HG03097 (cell line): Measurements from ENCODE around the gene TOM1L2.

Experiments
- ATAC-seq: cut with Tn5 transposase; IDR thresholded peaks from one replicate; pipeline ENCODE4 v1.9.1; 2021; ENCODE audit not compliant: unreplicated experiment, low FRiP score

TOM1L2 gene

GRCh38 chr17:17839791-17840707, 132.2 kb downstream of the TOM1L2 start:
- peak; percentile 30 for ATAC-seq

GRCh38 chr17:17837966-17838962, 133.9 kb downstream of the TOM1L2 start:
- no peak for ATAC-seq

GRCh38 chr17:17837380-17837821, 134.8 kb downstream of the TOM1L2 start:
- no peak for ATAC-seq

GRCh38 chr17:17836818-17837379, 135.3 kb downstream of the TOM1L2 start, which contains the start of gene SREBF1:
TSS of gene SREBF1 (minus strand) at chr17:17836986. CDS start at chr17:17836817, 169 bp downstream.
- ATAC-seq, result peak; percentile 26

- ATAC-seq, result peak; percentile 60
These were observed 135.9 kb downstream of the TOM1L2 start for GRCh38 chr17:17836250-17836817.

GRCh38 chr17:17835415-17836249, 136.6 kb downstream of the TOM1L2 start:
- no peak for ATAC-seq

- no peak for ATAC-seq
These were observed 137.2 kb downstream of the TOM1L2 start for GRCh38 chr17:17834974-17835373.

GRCh38 chr17:17833658-17834357, 138.4 kb downstream of the TOM1L2 start:
- ATAC-seq, result no peak

- no peak for ATAC-seq
These were observed 140.2 kb downstream of the TOM1L2 start for GRCh38 chr17:17832032-17832363.

- ATAC-seq, result no peak
These were observed 140.8 kb downstream of the TOM1L2 start for GRCh38 chr17:17831208-17832031.

GRCh38 chr17:17830740-17831207, 141.4 kb downstream of the TOM1L2 start:
- no peak for ATAC-seq

- no peak for ATAC-seq
These were observed 142.0 kb downstream of the TOM1L2 start for GRCh38 chr17:17830269-17830567.

- ATAC-seq, result no peak
These were observed 144.2 kb downstream of the TOM1L2 start for GRCh38 chr17:17827826-17828621.

- ATAC-seq, result no peak
These were observed 145.0 kb downstream of the TOM1L2 start for GRCh38 chr17:17826942-17827785.

- ATAC-seq, result no peak
These were observed 145.9 kb downstream of the TOM1L2 start for GRCh38 chr17:17826342-17826713.

- no peak for ATAC-seq
These were observed 147.2 kb downstream of the TOM1L2 start for GRCh38 chr17:17824783-17825614.
